ENCODE measurements around the gene TEX12.
"Not testable (repeated sequence)": the region's sequence is repeated elsewhere in the genome, so short reads cannot be mapped to it uniquely, and the experiment has no call there.

TEX12 gene

DNA sequence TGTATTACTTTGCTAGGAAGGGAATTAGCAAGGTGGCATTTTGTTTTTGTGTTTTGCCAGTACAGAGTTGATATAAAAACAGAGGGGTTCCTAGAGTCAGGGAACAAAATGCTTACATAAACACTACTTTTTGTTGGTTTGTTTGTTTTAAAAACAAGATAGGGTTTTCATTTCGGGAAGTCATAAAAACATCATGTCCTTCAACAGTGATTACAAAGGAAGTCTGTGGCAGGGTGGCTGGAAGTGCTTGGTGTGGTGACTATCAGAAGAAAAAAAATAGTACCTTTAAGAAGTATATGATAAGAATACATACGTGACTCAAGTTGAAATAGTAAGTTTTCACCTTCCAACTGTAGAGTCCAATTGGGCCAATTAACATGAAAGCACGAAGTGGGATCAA, 2.1 kb upstream of the TEX12 start:
- no peak for DNase-seq

- DNase-seq = no peak
Observed at GRCh38 chr11:112166562-112166961, 610 bp upstream of the TEX12 start.

- DNase-seq = peak; percentile 41
Observed at GRCh38 chr11:112172362-112172994, 5.3 kb downstream of the TEX12 start.

DNA sequence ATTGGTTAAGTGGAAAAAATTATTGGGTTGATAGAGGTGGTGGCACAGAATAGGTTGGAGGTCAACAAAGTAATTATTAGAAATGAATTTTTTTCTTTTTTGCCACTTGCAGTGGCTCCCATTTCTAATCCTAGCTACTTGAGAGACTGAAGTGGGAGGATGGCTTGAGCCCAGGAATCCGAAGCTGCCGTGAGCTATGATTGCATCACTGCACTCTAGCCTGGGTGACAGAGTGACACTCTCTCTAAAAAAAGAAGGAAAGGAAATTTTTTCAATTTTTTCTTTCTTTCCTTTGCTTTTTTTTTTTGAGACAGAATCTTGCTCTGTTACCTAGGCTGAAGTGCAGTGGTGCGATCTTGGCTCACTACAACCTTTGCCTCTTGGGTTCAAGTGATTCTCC, 6.0 kb downstream of the TEX12 start:
- no peak for DNase-seq

DNA sequence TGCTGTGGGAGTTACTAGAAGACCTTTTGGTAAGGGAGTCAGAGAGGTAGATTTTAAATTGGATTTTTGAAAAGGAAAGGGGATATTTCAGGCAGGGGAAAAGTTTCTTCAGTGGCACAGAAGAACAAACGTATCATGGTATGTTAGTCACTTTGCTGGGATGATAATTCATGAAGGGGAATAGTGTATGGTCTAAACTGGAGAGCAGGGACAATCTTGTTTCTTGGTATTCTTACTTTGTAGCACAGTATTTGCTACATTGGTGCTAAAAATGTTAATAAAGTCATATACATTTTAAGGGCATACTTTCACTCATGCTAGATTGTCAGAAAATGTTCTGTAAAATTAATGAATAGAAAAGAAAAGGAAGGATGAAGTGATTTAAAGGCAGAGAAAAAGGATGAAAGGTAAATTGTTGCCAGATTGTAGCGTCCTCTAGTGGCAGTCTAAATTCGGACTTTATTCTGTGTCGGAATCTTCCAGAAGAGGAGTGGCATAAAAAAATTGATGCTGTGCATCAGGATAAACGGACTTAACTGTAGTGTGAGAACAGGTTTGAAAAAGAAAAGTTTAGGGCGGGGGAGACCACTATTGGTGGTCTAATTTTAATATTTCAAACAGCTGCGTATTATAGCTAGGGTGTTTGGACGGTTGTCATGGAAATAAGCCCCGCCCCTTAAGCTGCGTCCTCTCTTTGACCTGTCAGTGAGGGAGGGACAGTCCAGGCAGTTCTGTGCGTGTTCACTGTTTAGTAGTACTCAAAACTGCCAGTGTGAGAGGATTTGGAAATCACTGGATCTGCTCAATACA, 7.8 kb downstream of the TEX12 start, which contains the start of gene BCO2:
Gene BCO2 (plus strand): TSS at position 724 of the 810 bp plus-strand sequence. CDS start 90 bp downstream, outside the sequence.
- DNase-seq = peak; percentile 39

DNA sequence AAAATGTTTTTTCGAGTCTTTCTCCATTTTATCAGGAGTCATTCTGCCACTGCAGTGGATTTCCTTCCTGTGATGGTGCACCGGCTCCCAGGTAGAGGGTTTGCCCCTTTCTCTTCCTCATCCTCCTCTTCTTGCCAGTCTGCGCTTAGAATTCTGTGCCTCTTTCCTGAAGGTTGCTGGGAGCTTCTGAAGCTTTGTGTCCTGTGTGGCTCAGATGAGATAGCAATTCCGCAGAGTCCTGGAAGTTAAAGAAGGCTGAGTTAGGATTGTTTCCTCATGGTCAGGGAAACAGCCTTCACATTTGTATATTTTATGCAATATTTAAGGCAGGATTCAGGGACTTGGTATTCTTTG, 8.4 kb downstream of the TEX12 start:
- no peak for DNase-seq

- no peak for DNase-seq
Observed at GRCh38 chr11:112176077-112176476, 8.9 kb downstream of the TEX12 start.

- no peak for DNase-seq
Observed at GRCh38 chr11:112177589-112177988, 10.4 kb downstream of the TEX12 start.

- DNase-seq = no peak
Observed at GRCh38 chr11:112178428-112178827, 11.3 kb downstream of the TEX12 start.

DNA sequence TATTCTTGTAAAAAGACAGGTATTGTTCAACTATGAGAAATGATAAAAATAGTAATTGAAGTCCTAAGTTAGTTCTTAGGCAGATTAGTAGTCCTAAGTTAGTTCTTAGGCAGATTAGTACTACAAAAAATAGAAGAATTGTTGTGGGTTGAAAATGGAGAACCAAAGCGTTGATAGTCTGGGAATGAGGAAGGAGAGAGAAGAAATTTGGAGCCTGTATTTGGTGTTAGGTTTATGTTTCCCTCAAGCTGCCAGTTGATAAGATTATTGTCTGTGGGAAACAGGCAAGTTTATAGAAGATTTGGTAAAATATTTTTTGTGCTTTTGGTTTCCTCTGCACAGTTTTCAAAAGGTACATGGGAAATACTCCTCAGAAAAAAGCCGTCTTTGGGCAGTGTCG, 11.8 kb downstream of the TEX12 start:
- DNase-seq = no peak

- DNase-seq = no peak
Observed at GRCh38 chr11:112179601-112180000, 12.4 kb downstream of the TEX12 start.

GRCh38 chr11:112182867-112183266, 15.7 kb downstream of the TEX12 start:
- no peak for DNase-seq

- no peak for DNase-seq
Observed at GRCh38 chr11:112185883-112186282, 18.7 kb downstream of the TEX12 start.

- no peak for DNase-seq
Observed at GRCh38 chr11:112186304-112186703, 19.1 kb downstream of the TEX12 start.

DNA sequence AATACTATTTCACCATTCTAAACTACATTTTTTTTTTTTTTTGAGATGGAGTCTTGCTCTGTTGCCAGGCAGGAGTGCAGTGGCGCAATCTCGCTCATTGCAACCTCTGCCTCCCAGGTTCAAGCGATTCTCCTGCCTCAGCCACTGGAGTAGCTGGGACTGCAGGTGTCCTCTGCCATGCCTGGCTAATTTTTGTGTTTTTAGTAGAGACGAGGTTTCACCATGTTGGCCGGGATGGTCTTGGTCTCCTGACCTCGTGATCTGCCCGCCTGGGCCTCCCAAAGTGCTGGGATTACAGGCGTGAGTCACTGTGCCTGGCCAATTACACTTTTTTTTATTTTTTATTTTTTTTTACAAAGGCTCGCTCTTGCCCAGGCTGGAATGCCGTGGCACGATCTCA, 27.9 kb downstream of the TEX12 start:
- not testable (repeated sequence) for DNase-seq

- DNase-seq = no peak
Observed at GRCh38 chr11:112195951-112196351, 28.8 kb downstream of the TEX12 start.

DNA sequence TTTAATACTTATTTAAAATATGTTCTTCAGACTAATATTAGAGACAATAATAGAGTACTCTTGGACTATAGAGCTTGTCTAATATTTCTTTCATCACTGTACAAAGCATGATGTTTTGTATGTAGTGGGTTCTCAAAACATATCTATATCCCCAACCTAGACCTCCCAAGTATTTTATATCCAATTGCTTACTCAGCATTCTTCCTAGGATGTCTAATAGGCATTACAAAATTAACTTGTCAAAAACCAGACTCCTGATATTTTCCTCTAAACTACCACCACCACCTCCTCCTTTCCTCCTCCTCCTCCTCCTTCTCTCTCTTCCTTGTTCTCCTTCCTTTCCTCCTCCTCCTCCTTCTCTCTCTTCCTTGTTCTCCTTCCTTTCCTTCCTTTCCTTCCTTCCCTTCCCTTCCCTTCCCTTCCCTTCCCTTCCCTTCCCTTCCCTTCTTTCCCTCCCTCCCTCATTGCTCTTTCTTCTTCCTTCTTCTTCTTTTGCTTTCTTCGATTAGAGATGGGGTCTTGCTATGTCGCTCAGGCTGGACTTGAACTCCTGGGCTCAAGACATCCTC, 29.4 kb downstream of the TEX12 start:
- DNase-seq = no peak

- DNase-seq = not testable (repeated sequence)
Observed at GRCh38 chr11:112199101-112199500, 31.9 kb downstream of the TEX12 start.

DNA sequence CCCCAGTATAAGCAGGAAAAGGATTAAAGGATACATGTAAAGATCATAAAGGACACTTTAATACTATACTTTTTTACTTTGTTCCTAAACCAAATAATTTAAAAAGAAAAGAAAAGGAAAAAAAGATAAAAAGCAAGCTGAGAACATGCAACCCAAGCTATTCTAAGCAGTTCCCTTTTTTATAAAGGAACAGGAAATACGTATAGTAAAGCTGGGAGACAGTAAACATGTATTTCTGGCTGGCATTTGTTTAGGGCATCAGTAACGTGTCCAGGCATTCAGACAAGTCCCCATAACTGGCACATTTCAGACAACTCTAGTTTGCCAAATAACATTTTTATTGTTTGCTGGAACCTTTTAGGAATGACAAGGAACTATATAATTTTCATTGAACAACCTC, 33.1 kb downstream of the TEX12 start:
- DNase-seq = no peak

DNA sequence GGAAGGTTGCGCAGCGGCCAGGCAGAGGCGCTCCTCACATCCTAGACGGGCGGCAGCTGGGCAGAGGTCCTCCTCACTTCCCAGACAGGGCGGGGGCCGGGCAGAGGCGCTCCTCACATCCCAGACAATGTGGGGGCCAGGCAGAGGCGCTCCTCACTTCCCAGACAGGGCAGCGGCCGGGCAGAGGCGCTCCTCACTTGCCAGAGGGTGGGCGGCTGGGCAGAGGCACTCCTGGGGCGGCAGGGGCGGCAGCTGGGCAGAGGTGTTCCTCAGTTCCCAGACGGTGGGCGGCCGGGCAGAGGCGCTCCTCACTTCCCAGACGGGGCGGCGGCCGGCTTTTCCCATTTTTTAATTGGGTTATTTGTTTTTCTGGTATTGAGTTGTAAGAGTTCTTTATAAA, 38.9 kb downstream of the TEX12 start:
- no peak for DNase-seq

- DNase-seq = no peak
Observed at GRCh38 chr11:112210890-112211289, 43.7 kb downstream of the TEX12 start.

DNA sequence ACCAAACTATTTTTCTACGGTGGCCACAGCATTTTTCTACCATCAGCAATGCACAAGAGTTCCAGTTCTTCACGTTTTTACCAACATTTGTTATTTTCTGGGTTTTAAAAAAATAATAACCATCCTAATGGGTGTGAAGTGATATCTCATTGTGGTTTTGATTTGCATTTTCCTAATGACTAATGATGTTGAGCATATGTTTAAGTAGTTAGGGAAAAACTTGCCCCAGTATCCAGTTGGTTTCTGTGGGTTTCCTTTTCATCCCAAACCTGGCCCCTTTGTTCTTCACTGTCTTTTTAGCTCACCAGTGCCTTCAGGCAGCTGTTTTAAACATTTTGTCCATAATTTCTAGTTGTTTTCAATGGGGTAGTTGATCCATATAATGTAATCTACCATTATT, 44.4 kb downstream of the TEX12 start:
- DNase-seq = peak; percentile 38

- no peak for DNase-seq
Observed at GRCh38 chr11:112212290-112212689, 45.1 kb downstream of the TEX12 start.

GRCh38 chr11:112212710-112213109, 45.5 kb downstream of the TEX12 start:
- DNase-seq = no peak
